ENCODE results near the gene DIP2B. TPM values are rescaled to one million over a fixed set of nuclear protein-coding genes. Genes with fewer than 3 reads are reported as not detected.

The DIP2B gene
- total and polyA plus RNA-seq, 2 of the 13 experiments (the other 11 are each of a cell fraction or from before 2014, with no cell fraction given) = 32.1 to 35.8 TPM

GRCh38 chr12:50690925-50691324 is 186.1 kb downstream of the DIP2B start (continued):
- TF ChIP-seq ZNF775 (CRISPR knock-in tag; IDR thresholded peaks at IDR 0.05; ENCODE audit: borderline replicate concordance) (no peak), IRX3 (CRISPR knock-in tag; IDR thresholded peaks at IDR 0.05; ENCODE audit: borderline replicate concordance, low read depth) (no peak), CTCF (CRISPR knock-in tag; IDR thresholded peaks at IDR 0.05) (no peak), ZNF224 (CRISPR knock-in tag; IDR thresholded peaks at IDR 0.05) (no peak), ZNF749 (CRISPR knock-in tag; IDR thresholded peaks at IDR 0.05; ENCODE audit: borderline replicate concordance) (no peak), ZNF407 (CRISPR knock-in tag; IDR thresholded peaks at IDR 0.05; ENCODE audit: not compliant biosample characterization) (no peak), ETV5 (CRISPR knock-in tag; IDR thresholded peaks at IDR 0.05; ENCODE audit: borderline replicate concordance) (no peak), ZBTB40 (IDR thresholded peaks at IDR 0.05) (no peak), ZBTB40 (CRISPR knock-in tag; IDR thresholded peaks at IDR 0.05) (no peak), NONO (IDR thresholded peaks at IDR 0.05) (no peak), NONO (CRISPR knock-in tag; conservative IDR thresholded peaks at IDR 0.05) (no peak)
